ENCODE data around the gene CLEC2A. TPM values are rescaled to one million over a fixed set of nuclear protein-coding genes. Genes with fewer than 3 reads are reported as not detected.

The CLEC2A gene
- polyA plus RNA-seq, 3 donors = not detected

- Mint-ChIP-seq H3K27ac (no peak overlapping the region), H3K36me3 (peaks cover 3 to 7% of the 10 kb centered on the region in 2 donors), H3K27me3 (ENCODE audit: low read depth in 3 of 3) (peaks cover 0 to 7% (median 2%) of the 10 kb centered on the region in 3 donors), H3K4me3 (no peak overlapping the region), H3K4me1 (peaks cover 5% of the 10 kb centered on the region), H3K9me3 (peaks cover 20 to 39% (median 31%) of the 10 kb centered on the region in 7 donors)
- no peak overlapping the region for H3K4me3 ChIP-seq (replicated peaks in 1 of 3; ENCODE audit: low read depth in 2 of 3, low read length in 3 of 3)
- DNase-seq = no peak
- H3K9ac ChIP-seq (ENCODE audit: insufficient read depth, low read length, poor library complexity, severe bottlenecking) = no peak overlapping the region
- peaks cover 21 to 26% of the 10 kb centered on the region in 2 donors for H3K9me3 ChIP-seq (replicated peaks in 1 of 2; ENCODE audit: control insufficient read depth in 1 of 2, insufficient read depth in 1 of 2, low read length in 2 of 2)
- H2AFZ ChIP-seq (ENCODE audit: insufficient read depth, low read depth, low read length, poor library complexity, severe bottlenecking) = no peak overlapping the region
- H3K79me2 ChIP-seq (ENCODE audit: insufficient read depth, low read length) = no peaks in the 10 kb centered on the region
- H3K36me3 ChIP-seq (replicated peaks in 1 of 2; ENCODE audit: control insufficient read depth in 1 of 2, insufficient read depth in 2 of 2, low read length in 2 of 2) = no peaks in the 10 kb centered on the region
- H3K4me1 ChIP-seq (ENCODE audit: control insufficient read depth in 1 of 2, insufficient read depth in 2 of 2, low read length in 2 of 2) = no peaks in the 10 kb centered on the region
- no peaks in the 10 kb centered on the region for H4K20me1 ChIP-seq (ENCODE audit: insufficient read depth, low read length)
- H3K4me2 ChIP-seq (replicated peaks; ENCODE audit: extremely low read depth, low read length, poor library complexity, severe bottlenecking) = no peak overlapping the region
- intact Hi-C loops (cut with micrococcal nuclease) = no loop called here
- WGBS (ENCODE audit: insufficient coverage) = no CpG with 5 or more reads among the region's 2 CpGs
- H3K27me3 ChIP-seq (ENCODE audit: control insufficient read depth in 2 of 2, insufficient read depth in 2 of 2, low read length in 2 of 2) = no peaks in the 10 kb centered on the region
- no peak for TF ChIP-seq CTCF (IDR thresholded peaks at IDR 0.05)
- H3K27ac ChIP-seq (ENCODE audit: low read depth in 1 of 2, low read length in 2 of 2) = no peak overlapping the region
These were observed 31.2 kb downstream of the CLEC2A start for GRCh38 chr12:9900930-9901329.

DNA sequence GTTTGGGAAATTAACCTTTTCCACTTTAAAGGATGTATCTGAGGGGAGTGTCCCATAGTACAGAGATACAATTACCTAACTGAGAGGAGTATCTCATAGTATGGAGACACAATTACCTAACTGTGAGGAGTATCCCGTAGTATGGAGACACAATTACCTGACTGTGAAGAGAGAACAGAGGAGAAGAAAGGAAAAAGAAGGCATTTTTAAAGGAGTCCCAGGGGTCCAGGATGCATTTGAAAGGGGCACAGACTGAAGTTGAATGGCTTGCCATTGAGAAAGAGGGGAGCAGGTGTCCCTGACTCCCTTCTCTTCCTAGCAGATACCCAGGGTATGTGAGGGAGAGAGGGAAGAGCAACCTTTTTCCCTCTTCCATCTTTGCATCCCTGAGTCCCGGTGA lies 33.0 kb downstream of the CLEC2A start:
- Mint-ChIP-seq H3K4me3 (no peak overlapping the region), H3K9me3 (peaks cover 15 to 27% (median 22%) of the 10 kb centered on the region in 7 donors), H3K27me3 (ENCODE audit: low read depth in 3 of 3) (peaks cover 0 to 6% (median 2%) of the 10 kb centered on the region in 3 donors), H3K36me3 (peaks cover 2 to 7% of the 10 kb centered on the region in 2 donors), H3K4me1 (peaks cover 5% of the 10 kb centered on the region), H3K27ac (peak overlapping the region in 1 of 7 donors; percentile 77)
- H2AFZ ChIP-seq (ENCODE audit: insufficient read depth, low read depth, low read length, poor library complexity, severe bottlenecking) = no peak overlapping the region
- H3K36me3 ChIP-seq (replicated peaks in 1 of 2; ENCODE audit: control insufficient read depth in 1 of 2, insufficient read depth in 2 of 2, low read length in 2 of 2) = no peaks in the 10 kb centered on the region
- no peak overlapping the region for H3K4me3 ChIP-seq (replicated peaks in 1 of 3; ENCODE audit: low read depth in 2 of 3, low read length in 3 of 3)
- TF ChIP-seq CTCF (IDR thresholded peaks at IDR 0.05) = no peak
- intact Hi-C loops (cut with micrococcal nuclease) = no loop called here
- H3K4me1 ChIP-seq (ENCODE audit: control insufficient read depth in 1 of 2, insufficient read depth in 2 of 2, low read length in 2 of 2) = no peaks in the 10 kb centered on the region
- peaks cover 16 to 24% of the 10 kb centered on the region in 2 donors for H3K9me3 ChIP-seq (replicated peaks in 1 of 2; ENCODE audit: control insufficient read depth in 1 of 2, insufficient read depth in 1 of 2, low read length in 2 of 2)
- no peaks in the 10 kb centered on the region for H3K79me2 ChIP-seq (ENCODE audit: insufficient read depth, low read length)
- H4K20me1 ChIP-seq (ENCODE audit: insufficient read depth, low read length) = no peaks in the 10 kb centered on the region
- H3K27ac ChIP-seq (ENCODE audit: low read depth in 1 of 2, low read length in 2 of 2) = no peak overlapping the region
- no CpG with 5 or more reads among the region's 2 CpGs for WGBS (ENCODE audit: insufficient coverage)
- no peak for DNase-seq
- H3K27me3 ChIP-seq (ENCODE audit: control insufficient read depth in 2 of 2, insufficient read depth in 2 of 2, low read length in 2 of 2) = no peaks in the 10 kb centered on the region
- no peak overlapping the region for H3K4me2 ChIP-seq (replicated peaks; ENCODE audit: extremely low read depth, low read length, poor library complexity, severe bottlenecking)
- no peak overlapping the region for H3K9ac ChIP-seq (ENCODE audit: insufficient read depth, low read length, poor library complexity, severe bottlenecking)
